GM12891 (cell line): ENCODE results near the gene PRKCE.

Source experiments
- POLR2A ChIP-seq: IDR thresholded peaks from 2 replicates; pipeline ENCODE4 v1.6.1; 2011; ENCODE audit warnings: low read depth, low read length, control low read depth
- POLR2AphosphoS5 ChIP-seq: IDR thresholded peaks from 2 replicates; pipeline ENCODE4 v1.6.1; 2011; ENCODE audit warnings: low read depth, low read length, control low read depth
- TAF1 ChIP-seq: IDR thresholded peaks from 2 replicates; pipeline ENCODE4 v1.6.1; 2011; ENCODE audit warnings: low read depth, low read length, control low read depth

DNA sequence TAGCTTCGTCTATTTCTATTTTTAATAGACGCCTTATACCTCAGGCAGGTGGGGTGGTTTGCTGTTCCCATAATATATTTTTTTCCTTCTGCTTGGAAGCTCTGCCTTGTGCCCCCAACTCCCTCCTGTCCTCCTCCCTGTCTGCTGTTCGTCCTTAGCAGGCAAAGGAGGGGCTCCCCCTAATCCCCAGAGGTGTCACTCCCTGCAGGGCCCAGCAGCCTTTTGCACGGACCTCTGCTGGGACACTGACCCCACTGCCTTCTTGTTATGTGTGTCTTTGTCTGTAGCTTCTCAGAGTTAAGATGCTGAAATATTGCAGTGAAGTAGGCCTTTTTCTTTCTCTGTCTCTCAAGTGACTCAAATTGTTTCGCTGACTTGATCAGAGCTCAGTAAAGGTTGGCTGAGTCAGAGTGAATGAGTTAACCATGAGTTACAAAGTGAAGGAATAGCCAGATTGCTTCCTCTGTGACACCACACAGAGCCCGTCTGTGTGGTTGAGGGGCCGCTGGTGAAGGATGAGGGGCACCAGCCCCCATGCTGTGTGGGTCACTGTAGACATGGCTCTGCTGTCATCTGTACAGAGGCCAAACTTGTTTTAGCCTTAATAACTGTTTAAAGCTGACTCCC lies 47.7 kb downstream of the PRKCE start:
- TF ChIP-seq POLR2AphosphoS5 (no peak), TAF1 (no peak), POLR2A (no peak)
